Prostate gland (tissue), 2 donors: ENCODE results near the gene EFNA2. TPM values are rescaled to one million over a fixed set of nuclear protein-coding genes. Genes with fewer than 3 reads are reported as not detected.

Experiments
- DNase-seq: peaks from one replicate; pipeline ENCODE4 v3.0.0-alpha.2; 2019; ENCODE audit warnings: low spot score
- H3K27ac ChIP-seq, 2 donors: fragments of 200-600 bp; sonication (generic); 2 replicates each; pipeline ENCODE4 v1.5.1; 2017 to 2019
- H3K27me3 ChIP-seq: fragments of 200-600 bp; sonication (generic); replicated peaks from 2 replicates; pipeline ENCODE4 v1.5.1; 2019; ENCODE audit not compliant: insufficient read depth
- H3K36me3 ChIP-seq, 2 donors: fragments of 200-600 bp; sonication (generic); 1 replicate in 1 of 2; 2 replicates in 1 of 2; pipeline versions ENCODE4 v1.5.1 to v1.8.1; 2017 to 2019
- H3K4me1 ChIP-seq: fragments of 200-600 bp; sonication (generic); replicated peaks from 2 replicates; pipeline ENCODE4 v1.5.1; 2019
- H3K4me3 ChIP-seq, 2 donors: fragments of 200-600 bp; sonication (generic); 2 replicates each; pipeline ENCODE4 v1.5.1; 2017 to 2019
- H3K9me3 ChIP-seq: fragments of 200-600 bp; sonication (generic); 2 replicates; pipeline ENCODE4 v1.5.1; 2017
- POLR2A ChIP-seq: fragments of 450-650 bp; IDR thresholded peaks from one replicate; pipeline ENCODE4 v1.6.1; 2016; ENCODE audit warnings: antibody characterized with exemption, mild to moderate bottlenecking
- POLR2AphosphoS5 ChIP-seq: sonication (generic); formaldehyde crosslinking; IDR thresholded peaks from one replicate; pipeline ENCODE4 v1.6.1; 2017; ENCODE audit warnings: antibody characterized with exemption
- WGBS: methylation state at CpG from one replicate; pipeline ENCODE4 v1.1.5; 2018; 5-methylcytosine and 5-hydroxymethylcytosine counted together
- intact Hi-C: fragments of 100-400 bp; cut with DNase I; formaldehyde crosslinking; loops from one replicate; pipeline ENCODE4 v1.14.2; 2022
- total RNA-seq, 2 donors: library from RNA; depleted of rRNA; stranded (reverse); fragments of >200 nt; gene quantifications; one replicate each; pipeline ENCODE4 v1.1.0, GENCODE V29; 2016
- TF ChIP-seq, protein P1 (sequence below), 4 experiments: fragments of 200-600 bp in 2 of 4; fragments of 450-650 bp in 2 of 4; sonication (generic) in 2 of 4; IDR thresholded peaks; 1 replicate in 3 of 4; 2 replicates in 1 of 4; pipeline ENCODE4 v1.5.1; 2016 to 2019; ENCODE audit warnings: antibody characterized with exemption in 4 of 4, mild to moderate bottlenecking in 2 of 4, moderate library complexity in 2 of 4

The EFNA2 gene
- total RNA-seq, 2 donors from 2014 or later = not detected

- TF ChIP-seq, protein P1, sequence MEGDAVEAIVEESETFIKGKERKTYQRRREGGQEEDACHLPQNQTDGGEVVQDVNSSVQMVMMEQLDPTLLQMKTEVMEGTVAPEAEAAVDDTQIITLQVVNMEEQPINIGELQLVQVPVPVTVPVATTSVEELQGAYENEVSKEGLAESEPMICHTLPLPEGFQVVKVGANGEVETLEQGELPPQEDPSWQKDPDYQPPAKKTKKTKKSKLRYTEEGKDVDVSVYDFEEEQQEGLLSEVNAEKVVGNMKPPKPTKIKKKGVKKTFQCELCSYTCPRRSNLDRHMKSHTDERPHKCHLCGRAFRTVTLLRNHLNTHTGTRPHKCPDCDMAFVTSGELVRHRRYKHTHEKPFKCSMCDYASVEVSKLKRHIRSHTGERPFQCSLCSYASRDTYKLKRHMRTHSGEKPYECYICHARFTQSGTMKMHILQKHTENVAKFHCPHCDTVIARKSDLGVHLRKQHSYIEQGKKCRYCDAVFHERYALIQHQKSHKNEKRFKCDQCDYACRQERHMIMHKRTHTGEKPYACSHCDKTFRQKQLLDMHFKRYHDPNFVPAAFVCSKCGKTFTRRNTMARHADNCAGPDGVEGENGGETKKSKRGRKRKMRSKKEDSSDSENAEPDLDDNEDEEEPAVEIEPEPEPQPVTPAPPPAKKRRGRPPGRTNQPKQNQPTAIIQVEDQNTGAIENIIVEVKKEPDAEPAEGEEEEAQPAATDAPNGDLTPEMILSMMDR (IDR thresholded peaks at IDR 0.05) = peak in 1 of 4 experiments; percentile 5
- no peak for TF ChIP-seq POLR2A
- no peak for TF ChIP-seq POLR2AphosphoS5
- Histone ChIP-seq H3K4me3 (peak overlapping the region; percentile 45 to 64), H3K36me3 (peaks cover 0 to 7% of the 10 kb centered on the region in 2 donors), H3K27me3 (no peaks in the 10 kb centered on the region), H3K9me3 (no peaks in the 10 kb centered on the region), H3K27ac (peak overlapping the region; percentile 89 to 100), H3K4me1 (peaks cover 51% of the 10 kb centered on the region)
- WGBS = 10% methylated on average over 14 of the region's 14 CpGs
- intact Hi-C loops = no loop called here
- no peak for DNase-seq
Measured at GRCh38 chr19:1261538-1261797, 24.2 kb upstream of the EFNA2 start.

GRCh38 chr19:1261798-1262622, 23.7 kb upstream of the EFNA2 start:
- peaks cover 47% of the 10 kb centered on the region for H3K4me1 ChIP-seq

GRCh38 chr19:1262623-1263123, 23.0 kb upstream of the EFNA2 start:
- H3K9me3 ChIP-seq = no peaks in the 10 kb centered on the region
- DNase-seq = no peak
- no peaks in the 10 kb centered on the region for H3K27me3 ChIP-seq
- WGBS = 39% methylated on average over 21 of the region's 21 CpGs
- intact Hi-C loops = no loop called here
- H3K36me3 ChIP-seq = no peaks in the 10 kb centered on the region
- peaks cover 52% of the 10 kb centered on the region for H3K4me1 ChIP-seq
- no peak overlapping the region for H3K4me3 ChIP-seq
- TF ChIP-seq POLR2AphosphoS5 = no peak
- no peak for TF ChIP-seq POLR2A
- TF ChIP-seq, protein P1 (IDR thresholded peaks at IDR 0.05) = no peak
- peak overlapping the region; percentile 89 to 100 for H3K27ac ChIP-seq

More at GRCh38 chr19:1261798-1262622, 23.7 kb upstream of the EFNA2 start:
- no peaks in the 10 kb centered on the region for H3K9me3 ChIP-seq
- intact Hi-C loops = no loop called here
- H3K27me3 ChIP-seq = no peaks in the 10 kb centered on the region
- 16% methylated on average over 24 of the region's 28 CpGs for WGBS
- DNase-seq = peak; percentile 82
- peak overlapping the region; percentile 89 to 100 for H3K27ac ChIP-seq
- H3K36me3 ChIP-seq = peaks cover 0 to 3% of the 10 kb centered on the region in 2 donors
- TF ChIP-seq POLR2AphosphoS5 (peak; percentile 56), POLR2A (peak; percentile 40)
- TF ChIP-seq, protein P1 (IDR thresholded peaks at IDR 0.05) = no peak
- H3K4me3 ChIP-seq = peak overlapping the region in 1 of 2 donors; percentile 64

GRCh38 chr19:1263188-1263587, 22.5 kb upstream of the EFNA2 start:
- no peak for TF ChIP-seq POLR2AphosphoS5
- TF ChIP-seq, protein P1 (IDR thresholded peaks at IDR 0.05) = no peak
- TF ChIP-seq POLR2A = no peak
- peaks cover 47% of the 10 kb centered on the region for H3K4me1 ChIP-seq
- H3K4me3 ChIP-seq = no peak overlapping the region
- no peaks in the 10 kb centered on the region for H3K9me3 ChIP-seq
- DNase-seq = no peak
- no peaks in the 10 kb centered on the region for H3K36me3 ChIP-seq
- WGBS = 74% methylated on average over 5 of the region's 5 CpGs
- peak overlapping the region; percentile 89 to 100 for H3K27ac ChIP-seq
- intact Hi-C loops = no loop called here
- no peaks in the 10 kb centered on the region for H3K27me3 ChIP-seq
